ENCODE measurements around the gene SMC1B. TPM values are rescaled to one million over a fixed set of nuclear protein-coding genes. Genes with fewer than 3 reads are reported as not detected.

The SMC1B gene
- total RNA-seq, 4 donors from 2014 or later, result 0.13 TPM; not detected in 3

DNA sequence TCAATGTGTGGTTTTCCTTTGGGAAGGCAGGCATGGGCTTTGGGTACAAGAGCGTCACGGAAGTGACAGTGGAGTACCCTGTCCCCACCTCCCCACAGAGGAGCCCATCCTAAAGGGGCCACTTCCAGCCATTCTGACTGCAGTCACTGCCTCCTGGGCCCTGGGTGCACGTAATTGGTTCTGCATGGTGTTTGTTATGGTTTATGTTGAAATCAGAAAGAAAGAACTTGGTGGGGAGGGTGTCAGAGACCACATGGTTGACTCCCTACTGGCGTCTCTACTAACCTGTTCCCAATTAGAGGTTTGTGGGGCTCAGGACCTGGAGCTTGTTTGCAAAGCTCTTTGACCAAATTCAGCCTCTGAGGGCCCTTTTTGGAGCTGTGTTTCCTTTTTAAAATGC, 40.9 kb upstream of the SMC1B start:
- no peaks in the 10 kb centered on the region for H3K9me3 ChIP-seq
- no peak overlapping the region for H3K27ac ChIP-seq
- WGBS, 2 donors, result 81 to 88% methylated on average over 4 of the region's 4 CpGs
- no peaks in the 10 kb centered on the region for H3K27me3 ChIP-seq
- no peak for TF ChIP-seq POLR2A (IDR thresholded peaks at IDR 0.05)
- TF ChIP-seq, protein P1, sequence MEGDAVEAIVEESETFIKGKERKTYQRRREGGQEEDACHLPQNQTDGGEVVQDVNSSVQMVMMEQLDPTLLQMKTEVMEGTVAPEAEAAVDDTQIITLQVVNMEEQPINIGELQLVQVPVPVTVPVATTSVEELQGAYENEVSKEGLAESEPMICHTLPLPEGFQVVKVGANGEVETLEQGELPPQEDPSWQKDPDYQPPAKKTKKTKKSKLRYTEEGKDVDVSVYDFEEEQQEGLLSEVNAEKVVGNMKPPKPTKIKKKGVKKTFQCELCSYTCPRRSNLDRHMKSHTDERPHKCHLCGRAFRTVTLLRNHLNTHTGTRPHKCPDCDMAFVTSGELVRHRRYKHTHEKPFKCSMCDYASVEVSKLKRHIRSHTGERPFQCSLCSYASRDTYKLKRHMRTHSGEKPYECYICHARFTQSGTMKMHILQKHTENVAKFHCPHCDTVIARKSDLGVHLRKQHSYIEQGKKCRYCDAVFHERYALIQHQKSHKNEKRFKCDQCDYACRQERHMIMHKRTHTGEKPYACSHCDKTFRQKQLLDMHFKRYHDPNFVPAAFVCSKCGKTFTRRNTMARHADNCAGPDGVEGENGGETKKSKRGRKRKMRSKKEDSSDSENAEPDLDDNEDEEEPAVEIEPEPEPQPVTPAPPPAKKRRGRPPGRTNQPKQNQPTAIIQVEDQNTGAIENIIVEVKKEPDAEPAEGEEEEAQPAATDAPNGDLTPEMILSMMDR (IDR thresholded peaks at IDR 0.05), result no peak
- H3K4me1 ChIP-seq, result peaks cover 0 to 6% of the 10 kb centered on the region in 2 donors
- no peak overlapping the region for H3K4me3 ChIP-seq (replicated peaks in 1 of 3)
- no peaks in the 10 kb centered on the region for H3K36me3 ChIP-seq
- intact Hi-C loops (cut with DNase I), result no loop called here
- DNase-seq, result no peak

DNA sequence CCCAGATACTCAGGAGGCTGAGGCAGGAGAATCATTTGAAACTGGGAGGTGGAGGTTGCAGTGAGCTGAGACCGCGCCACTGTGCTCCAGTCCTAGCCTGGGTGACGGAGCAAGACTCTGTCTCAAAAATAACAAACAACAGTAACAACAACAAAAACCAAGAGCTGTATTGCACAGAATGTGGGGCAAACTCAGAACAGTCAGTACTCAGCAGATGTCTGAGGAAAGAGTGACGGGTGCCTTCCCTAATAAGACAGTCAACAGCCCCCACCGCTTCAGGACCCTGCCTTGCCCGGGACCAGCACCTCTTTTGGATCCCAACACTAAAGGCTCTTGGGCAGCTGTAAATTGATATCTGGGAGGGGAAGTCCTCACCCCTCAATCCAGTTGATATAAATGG, 40.4 kb upstream of the SMC1B start:
- H3K27me3 ChIP-seq, result no peaks in the 10 kb centered on the region
- intact Hi-C loops (cut with DNase I), result no loop called here
- H3K27ac ChIP-seq, result no peak overlapping the region

DNA sequence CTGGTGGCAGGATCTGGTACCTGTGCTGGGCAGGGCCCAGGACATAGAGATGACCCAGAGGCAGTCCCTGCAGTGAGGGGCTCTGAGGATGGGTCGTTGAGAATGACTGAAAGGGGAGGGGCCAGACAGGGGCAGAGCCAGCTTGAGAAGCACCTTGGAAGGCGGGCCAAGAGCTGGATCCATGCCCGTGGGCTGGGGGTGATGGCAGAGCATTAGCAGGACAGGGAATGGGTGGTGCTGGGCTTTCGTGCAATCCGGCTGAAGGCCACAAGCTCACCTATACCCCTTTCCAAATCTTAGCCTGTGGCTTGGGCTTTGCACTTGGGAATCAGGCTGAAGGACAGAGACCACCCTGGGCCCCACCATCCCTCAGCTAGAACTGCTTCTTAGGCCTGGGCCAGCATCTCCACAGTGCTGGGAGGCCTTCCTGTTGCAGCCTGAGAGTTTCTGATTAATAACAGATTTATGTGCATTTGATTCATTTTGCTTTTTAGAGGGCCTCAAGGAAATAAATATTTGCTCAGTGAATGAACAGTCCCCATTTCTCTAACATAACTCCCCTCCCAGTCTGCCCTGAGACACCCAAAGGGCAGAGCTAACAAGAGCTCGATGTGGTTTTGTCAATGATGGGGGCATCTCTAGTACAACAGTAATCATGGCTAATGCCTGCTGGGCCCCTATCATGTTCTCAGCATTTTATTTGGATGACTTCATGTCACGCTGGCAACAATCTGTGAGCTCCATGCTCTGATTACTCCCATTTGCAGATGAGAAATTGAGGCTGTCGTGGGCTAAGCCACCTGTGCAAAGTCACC, 39.4 kb upstream of the SMC1B start:
- TF ChIP-seq, protein P1 (IDR thresholded peaks at IDR 0.05), result no peak
- no peak for DNase-seq
- Histone ChIP-seq H3K4me3 (replicated peaks in 1 of 3) (no peak overlapping the region), H3K4me1 (peaks cover 0 to 6% of the 10 kb centered on the region in 2 donors), H3K27me3 (no peaks in the 10 kb centered on the region), H3K27ac (no peak overlapping the region), H3K36me3 (no peaks in the 10 kb centered on the region), H3K9me3 (no peaks in the 10 kb centered on the region)
- 66 to 68% methylated on average over 6 to 8 of the region's 8 CpGs for WGBS, 2 donors
- intact Hi-C loops (cut with DNase I), result no loop called here

More for the DNA sequence above, 40.4 kb upstream of the SMC1B start:
- 84 to 94% methylated on average over 6 of the region's 6 CpGs for WGBS, 2 donors
- TF ChIP-seq POLR2A (IDR thresholded peaks at IDR 0.05), result no peak
- TF ChIP-seq, protein P1 (IDR thresholded peaks at IDR 0.05), result no peak
- H3K4me3 ChIP-seq (replicated peaks in 1 of 3), result no peak overlapping the region
- H3K4me1 ChIP-seq, result peaks cover 0 to 6% of the 10 kb centered on the region in 2 donors
- no peak for DNase-seq
- H3K9me3 ChIP-seq, result no peaks in the 10 kb centered on the region
- no peaks in the 10 kb centered on the region for H3K36me3 ChIP-seq

DNA sequence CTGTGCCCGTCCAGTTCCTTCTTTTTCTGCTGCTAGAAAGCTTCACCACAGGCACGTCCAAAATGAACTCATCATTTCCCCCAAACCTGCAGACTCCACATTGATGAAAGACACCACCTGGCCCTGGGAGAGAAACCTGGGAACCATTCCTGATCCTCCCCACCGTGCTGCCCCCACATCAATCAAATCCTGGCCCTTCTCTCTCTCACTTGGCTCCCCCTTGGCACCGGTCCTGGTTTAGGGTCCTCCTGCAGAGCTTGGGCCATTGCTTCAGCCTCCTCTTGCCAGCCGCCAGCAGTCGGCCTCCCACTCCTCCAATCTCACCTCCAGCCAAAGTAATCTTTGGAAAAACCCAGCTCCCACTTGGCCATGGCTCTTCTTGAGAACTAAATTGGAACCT, 38.6 kb upstream of the SMC1B start:
- no peak overlapping the region for H3K4me3 ChIP-seq (replicated peaks in 1 of 3)
- no peaks in the 10 kb centered on the region for H3K36me3 ChIP-seq
- H3K27ac ChIP-seq, result peak overlapping the region in 1 of 3 donors; percentile 36
- peaks cover 0 to 6% of the 10 kb centered on the region in 2 donors for H3K4me1 ChIP-seq
- H3K27me3 ChIP-seq, result no peaks in the 10 kb centered on the region
- intact Hi-C loops (cut with DNase I), result no loop called here
- no peaks in the 10 kb centered on the region for H3K9me3 ChIP-seq
- 82 to 93% methylated on average over 6 of the region's 6 CpGs for WGBS, 2 donors
- TF ChIP-seq, protein P1 (IDR thresholded peaks at IDR 0.05), result no peak
- no peak for TF ChIP-seq POLR2A (IDR thresholded peaks at IDR 0.05)
- no peak for DNase-seq

DNA sequence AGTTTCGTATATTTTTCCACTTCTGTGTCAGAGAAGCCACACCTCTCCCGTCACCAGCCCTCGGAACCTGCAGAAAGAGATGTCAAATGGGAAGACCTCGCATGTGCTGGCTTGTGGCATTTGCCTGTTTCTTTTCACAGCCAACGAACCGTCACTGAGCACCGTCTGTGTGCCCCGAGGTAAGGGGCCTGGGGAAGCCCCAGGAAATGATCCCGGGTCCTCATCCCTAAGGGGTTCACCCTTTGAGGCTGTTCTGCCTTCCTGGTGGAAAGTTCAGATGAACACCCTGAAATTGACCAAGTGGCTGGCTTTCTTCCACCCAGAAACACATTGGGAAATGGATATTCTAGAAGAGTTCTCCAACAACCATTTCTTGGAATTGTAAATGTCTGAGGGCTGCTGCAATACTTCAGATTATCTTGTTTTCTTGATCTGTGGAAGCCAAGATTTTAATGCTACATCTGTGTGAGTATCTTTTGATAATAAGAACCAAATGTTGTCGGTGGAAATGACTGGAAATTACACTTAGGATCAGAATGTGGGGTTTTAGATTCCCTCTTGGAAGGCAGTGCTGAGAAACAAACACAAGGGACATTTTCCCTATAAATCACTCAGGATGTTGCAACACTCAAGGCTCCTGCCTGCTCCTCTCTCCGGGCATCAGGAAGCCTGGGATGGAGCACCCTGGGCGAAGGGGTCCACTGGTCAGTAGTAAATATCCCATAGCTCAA, 37.7 kb upstream of the SMC1B start:
- no peaks in the 10 kb centered on the region for H3K36me3 ChIP-seq
- DNase-seq, result no peak
- no peaks in the 10 kb centered on the region for H3K9me3 ChIP-seq
- H3K27me3 ChIP-seq, result no peaks in the 10 kb centered on the region
- H3K27ac ChIP-seq, result peak overlapping the region in 2 of 3 donors; percentile 10 to 52
- intact Hi-C loops (cut with DNase I), result no loop called here
- H3K4me1 ChIP-seq, result peaks cover 0 to 6% of the 10 kb centered on the region in 2 donors
- 52 to 54% methylated on average over 12 of the region's 12 CpGs for WGBS, 2 donors
- TF ChIP-seq POLR2A (IDR thresholded peaks at IDR 0.05), result no peak
- TF ChIP-seq, protein P1 (IDR thresholded peaks at IDR 0.05), result no peak
- H3K4me3 ChIP-seq (replicated peaks in 1 of 3), result no peak overlapping the region

All from thyroid gland (tissue), 4 donors.